Endometrial microvascular endothelial cells (primary cell): Measurements from ENCODE around the gene SPRED2. TPM values are rescaled to one million over a fixed set of nuclear protein-coding genes. Genes with fewer than 3 reads are reported as not detected.

Experiments
- in situ Hi-C: cut with HindIII; loops from 2 replicates; pipeline ENCODE4 v1.10.0; 2017; ENCODE audit warnings: low sequenced_read_pairs, low pct_unique_long_range_greater_than_20kb; ENCODE audit errors: inconsistent ontology term
- total RNA-seq: library from RNA; depleted of rRNA; stranded (reverse); fragments of >200 nt; gene quantifications from one replicate; pipeline ENCODE4 v1.2.3, GENCODE V29; 2015; ENCODE audit errors: inconsistent ontology term

Gene SPRED2
- 8.5 TPM for total RNA-seq

GRCh38 chr2:65432227-65433190, at the start of gene SPRED2:
Gene SPRED2 (minus strand): TSS chr2:65432599. CDS start chr2:65431987, 612 bp downstream.
- in situ Hi-C loops, result loop anchor here (25.0 kb wide), 1 partner anchor 170 kb away; no protein-coding TSS in a partner anchor

- in situ Hi-C loops, result no loop called here
These were observed 49.6 kb upstream of the SPRED2 start for GRCh38 chr2:65481961-65482360.

- in situ Hi-C loops, result no loop called here
These were observed 47.1 kb upstream of the SPRED2 start for GRCh38 chr2:65479524-65479923.

- in situ Hi-C loops, result no loop called here
These were observed 46.2 kb upstream of the SPRED2 start for GRCh38 chr2:65478498-65479135.

GRCh38 chr2:65477590-65477989, 45.2 kb upstream of the SPRED2 start:
- in situ Hi-C loops, result no loop called here

- in situ Hi-C loops, result no loop called here
These were observed 44.4 kb upstream of the SPRED2 start for GRCh38 chr2:65476778-65477177.

GRCh38 chr2:65475000-65475399, 42.6 kb upstream of the SPRED2 start:
- in situ Hi-C loops, result no loop called here

- in situ Hi-C loops, result no loop called here
These were observed 40.6 kb upstream of the SPRED2 start for GRCh38 chr2:65473045-65473444.

- in situ Hi-C loops, result no loop called here
These were observed 39.0 kb upstream of the SPRED2 start for GRCh38 chr2:65471409-65471808.

GRCh38 chr2:65466551-65466950, 34.2 kb upstream of the SPRED2 start:
- in situ Hi-C loops, result no loop called here

- in situ Hi-C loops, result no loop called here
These were observed 33.5 kb upstream of the SPRED2 start for GRCh38 chr2:65465857-65466256.

- in situ Hi-C loops, result no loop called here
These were observed 32.7 kb upstream of the SPRED2 start for GRCh38 chr2:65465124-65465523.

- in situ Hi-C loops, result no loop called here
These were observed 32.2 kb upstream of the SPRED2 start for GRCh38 chr2:65464604-65465003.

GRCh38 chr2:65458999-65459398, 26.6 kb upstream of the SPRED2 start:
- in situ Hi-C loops, result no loop called here

- in situ Hi-C loops, result no loop called here
These were observed 24.5 kb upstream of the SPRED2 start for GRCh38 chr2:65456886-65457285.

GRCh38 chr2:65456064-65456463, 23.7 kb upstream of the SPRED2 start:
- in situ Hi-C loops, result no loop called here

- in situ Hi-C loops, result no loop called here
These were observed 21.5 kb upstream of the SPRED2 start for GRCh38 chr2:65453916-65454315.

GRCh38 chr2:65452150-65452895, 19.9 kb upstream of the SPRED2 start:
- in situ Hi-C loops, result no loop called here

- in situ Hi-C loops, result no loop called here
These were observed 18.4 kb upstream of the SPRED2 start for GRCh38 chr2:65450810-65451209.
